Testis (tissue), 3 donors: ENCODE measurements around the gene UTS2B. TPM values are rescaled to one million over a fixed set of nuclear protein-coding genes. Genes with fewer than 3 reads are reported as not detected.

ENCODE experiments used
- DNase-seq: peaks from one replicate; pipeline ENCODE4 v3.0.0-alpha.2; 2019
- H3K27ac ChIP-seq, 2 donors: fragments of 200-600 bp; sonication (generic); one replicate each; pipeline ENCODE4 v1.5.1; 2019
- H3K27me3 ChIP-seq: fragments of 200-600 bp; sonication (generic); one replicate; pipeline ENCODE4 v1.5.1; 2019
- H3K36me3 ChIP-seq: fragments of 200-600 bp; sonication (generic); one replicate; pipeline ENCODE4 v1.5.1; 2017; ENCODE audit warnings: low read depth; ENCODE audit errors: missing control alignments
- H3K4me1 ChIP-seq: fragments of 200-600 bp; sonication (generic); one replicate; pipeline ENCODE4 v1.5.1; 2019
- H3K4me3 ChIP-seq, 2 donors: fragments of 200-600 bp; sonication (generic); one replicate each; pipeline ENCODE4 v1.5.1; 2017 to 2019
- H3K9me3 ChIP-seq: fragments of 200-600 bp; sonication (generic); one replicate; pipeline ENCODE4 v1.5.1; 2017
- POLR2A ChIP-seq: fragments of 450-650 bp; IDR thresholded peaks from one replicate; pipeline ENCODE4 v1.6.1; 2017; ENCODE audit warnings: antibody characterized with exemption, mild to moderate bottlenecking, moderate library complexity
- WGBS, 2 donors: methylation state at CpG; one replicate each; pipeline ENCODE4 v1.1.5; 2018; 5-methylcytosine and 5-hydroxymethylcytosine counted together
- intact Hi-C: fragments of 100-400 bp; cut with DNase I; formaldehyde crosslinking; loops from one replicate; pipeline ENCODE4 v1.15.1; 2023; ENCODE audit warnings: low total_unique reads
- polyA plus RNA-seq: library from polyadenylated mRNA; stranded (reverse); fragments of 350-450 nt; fragmentation: Illumina TruSeq; extraction: RNeasy Lipid Tissue Mini Kit (QIAGEN cat#74804); gene quantifications from one replicate; pipeline ENCODE4 v1.2.3, GENCODE V29; 2014; ENCODE audit warnings: low read depth, low replicate concordance; ENCODE audit not compliant: insufficient read depth
- total RNA-seq, 2 donors: library from RNA; depleted of rRNA; stranded (reverse); fragments of >200 nt; gene quantifications; one replicate each; pipeline ENCODE4 v1.2.3, GENCODE V29; 2016
- TF ChIP-seq, protein P1 (sequence below), 3 experiments: fragments of 450-650 bp in 2 of 3; fragments of 200-600 bp in 1 of 3; sonication (generic) in 1 of 3; IDR thresholded peaks; one replicate each; pipeline ENCODE4 v1.5.1; 2016 to 2019; ENCODE audit warnings: antibody characterized with exemption in 3 of 3, mild to moderate bottlenecking in 2 of 3, moderate library complexity in 1 of 3

Gene UTS2B
- total and polyA plus RNA-seq, 3 donors from 2014 or later = 5.9 to 13.1 (median 12.3) TPM

DNA sequence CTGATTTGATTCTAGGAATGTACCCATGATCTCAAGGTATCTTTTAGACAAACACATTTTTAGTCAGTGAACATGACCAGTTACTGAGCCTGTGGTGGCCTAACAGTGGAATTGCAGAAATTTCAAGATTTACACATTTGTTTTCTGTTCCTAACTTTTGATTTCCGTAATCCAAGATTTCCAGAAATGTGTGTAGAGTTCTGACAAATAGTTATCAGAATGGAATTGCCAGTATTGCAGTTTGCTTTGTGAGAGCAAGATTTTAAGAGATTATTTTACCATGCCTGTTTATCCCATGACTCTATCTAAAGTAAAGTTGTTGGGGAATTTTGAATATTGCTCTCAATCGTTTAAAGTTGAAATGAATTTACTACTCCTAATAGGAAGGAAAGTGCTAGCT, 11.7 kb upstream of the UTS2B start:
- intact Hi-C loops = no loop called here
- no peak overlapping the region for H3K4me3 ChIP-seq
- TF ChIP-seq, protein P1, sequence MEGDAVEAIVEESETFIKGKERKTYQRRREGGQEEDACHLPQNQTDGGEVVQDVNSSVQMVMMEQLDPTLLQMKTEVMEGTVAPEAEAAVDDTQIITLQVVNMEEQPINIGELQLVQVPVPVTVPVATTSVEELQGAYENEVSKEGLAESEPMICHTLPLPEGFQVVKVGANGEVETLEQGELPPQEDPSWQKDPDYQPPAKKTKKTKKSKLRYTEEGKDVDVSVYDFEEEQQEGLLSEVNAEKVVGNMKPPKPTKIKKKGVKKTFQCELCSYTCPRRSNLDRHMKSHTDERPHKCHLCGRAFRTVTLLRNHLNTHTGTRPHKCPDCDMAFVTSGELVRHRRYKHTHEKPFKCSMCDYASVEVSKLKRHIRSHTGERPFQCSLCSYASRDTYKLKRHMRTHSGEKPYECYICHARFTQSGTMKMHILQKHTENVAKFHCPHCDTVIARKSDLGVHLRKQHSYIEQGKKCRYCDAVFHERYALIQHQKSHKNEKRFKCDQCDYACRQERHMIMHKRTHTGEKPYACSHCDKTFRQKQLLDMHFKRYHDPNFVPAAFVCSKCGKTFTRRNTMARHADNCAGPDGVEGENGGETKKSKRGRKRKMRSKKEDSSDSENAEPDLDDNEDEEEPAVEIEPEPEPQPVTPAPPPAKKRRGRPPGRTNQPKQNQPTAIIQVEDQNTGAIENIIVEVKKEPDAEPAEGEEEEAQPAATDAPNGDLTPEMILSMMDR (IDR thresholded peaks at IDR 0.05) = no peak
- TF ChIP-seq POLR2A = no peak
- H3K9me3 ChIP-seq = no peaks in the 10 kb centered on the region
- H3K4me1 ChIP-seq = no peaks in the 10 kb centered on the region
- no peaks in the 10 kb centered on the region for H3K36me3 ChIP-seq
- H3K27me3 ChIP-seq = no peaks in the 10 kb centered on the region
- no peak overlapping the region for H3K27ac ChIP-seq
- DNase-seq = no peak
- WGBS, 2 donors = 74 to 79% methylated on average over 2 of the region's 2 CpGs

DNA sequence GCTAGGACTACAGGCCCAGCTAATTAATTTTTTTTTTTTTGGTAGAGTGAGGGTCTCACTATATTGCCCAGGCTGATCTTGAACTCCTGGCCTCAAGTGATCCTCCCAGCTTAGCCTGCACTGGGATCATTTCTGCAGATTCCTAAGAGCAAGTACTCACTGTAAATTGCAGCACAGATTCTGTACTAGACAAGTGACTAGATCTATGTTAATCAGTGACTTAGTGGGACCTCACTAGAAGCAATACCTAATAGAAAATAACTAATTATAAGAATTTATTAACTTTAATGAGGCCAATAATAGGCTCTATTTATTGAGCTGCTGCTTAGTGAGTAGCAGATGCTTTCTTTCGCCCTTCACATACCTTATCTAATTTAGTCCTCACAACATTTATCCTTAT, 10.6 kb upstream of the UTS2B start:
- Histone ChIP-seq H3K36me3 (no peaks in the 10 kb centered on the region), H3K27ac (no peak overlapping the region), H3K4me3 (no peak overlapping the region), H3K27me3 (no peaks in the 10 kb centered on the region), H3K4me1 (no peaks in the 10 kb centered on the region), H3K9me3 (no peaks in the 10 kb centered on the region)
- 91 to 93% methylated on average over 1 of the region's 1 CpG for WGBS, 2 donors
- intact Hi-C loops = no loop called here
- TF ChIP-seq, protein P1 (IDR thresholded peaks at IDR 0.05) = no peak
- TF ChIP-seq POLR2A = no peak
- DNase-seq = no peak

DNA sequence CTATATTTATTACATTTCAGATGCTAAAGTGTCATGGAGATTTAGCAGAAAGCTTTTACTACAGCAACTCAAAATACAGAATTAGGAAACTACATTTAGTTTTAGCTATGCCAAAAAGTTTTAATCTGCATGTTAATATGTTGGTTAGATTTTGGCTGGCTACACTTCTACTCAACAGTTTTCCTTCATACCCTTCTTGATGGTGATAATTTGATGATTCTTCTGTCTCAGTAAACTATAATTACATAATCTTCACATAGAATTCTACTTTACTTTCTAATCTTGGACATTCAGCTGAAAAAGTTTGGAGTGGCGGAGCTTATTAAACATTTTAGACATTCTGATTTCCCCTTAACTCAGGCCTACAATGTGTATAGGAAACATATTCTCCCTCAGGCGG, 10.0 kb upstream of the UTS2B start:
- H3K4me3 ChIP-seq = no peak overlapping the region
- intact Hi-C loops = no loop called here
- TF ChIP-seq POLR2A = no peak
- no peaks in the 10 kb centered on the region for H3K4me1 ChIP-seq
- no peaks in the 10 kb centered on the region for H3K27me3 ChIP-seq
- H3K27ac ChIP-seq = no peak overlapping the region
- DNase-seq = no peak
- WGBS, 2 donors = 94 to 97% methylated on average over 2 of the region's 2 CpGs
- no peaks in the 10 kb centered on the region for H3K9me3 ChIP-seq
- no peaks in the 10 kb centered on the region for H3K36me3 ChIP-seq

DNA sequence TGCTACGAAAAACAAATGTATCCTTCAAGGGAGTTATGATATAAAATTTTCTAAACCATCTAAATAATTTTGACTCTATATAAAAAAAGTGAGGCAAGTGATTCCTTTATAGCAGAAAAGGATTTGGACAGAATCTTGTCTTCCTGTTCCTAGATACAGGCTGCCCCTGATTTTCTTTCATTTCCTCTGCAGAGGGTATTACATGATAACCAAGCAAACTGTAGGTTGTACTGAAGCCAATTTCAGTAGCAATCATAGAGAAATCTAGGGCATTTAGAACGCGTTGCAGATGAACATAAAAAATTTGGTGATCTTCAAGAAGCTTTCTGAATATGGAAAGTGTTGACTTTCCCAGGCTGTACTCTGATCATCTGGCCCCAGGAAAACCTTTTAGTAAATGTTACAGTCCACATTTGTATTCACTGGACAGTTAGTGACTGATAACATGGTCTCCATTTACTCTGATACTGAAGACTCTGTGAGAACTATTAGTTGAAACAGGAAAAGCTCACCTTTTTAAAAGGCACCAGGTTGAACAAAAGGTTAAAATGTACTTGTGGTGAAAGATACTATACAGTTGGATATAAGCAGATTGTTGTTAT, 9.1 kb upstream of the UTS2B start:
- no peaks in the 10 kb centered on the region for H3K4me1 ChIP-seq
- WGBS, 2 donors = 41% methylated on average over 3 of the region's 3 CpGs
- H3K27ac ChIP-seq = no peak overlapping the region

DNA sequence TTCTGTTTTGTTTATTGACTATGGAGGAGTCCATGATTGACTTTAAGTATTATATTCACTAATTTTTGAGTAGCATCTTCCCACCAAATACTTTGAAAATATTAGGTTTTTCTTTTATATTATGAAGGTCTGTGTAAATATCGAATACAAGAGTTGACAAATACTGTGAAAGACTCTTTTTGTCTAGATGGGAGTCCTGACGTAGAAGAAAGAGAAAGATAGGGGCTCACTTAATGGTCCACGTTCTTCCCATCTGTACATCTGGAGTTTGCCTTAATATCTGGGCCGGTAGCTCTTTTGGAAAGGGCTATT, 7.8 kb upstream of the UTS2B start:
- TF ChIP-seq, protein P1 (IDR thresholded peaks at IDR 0.05) = no peak
- TF ChIP-seq POLR2A = no peak
- WGBS, 2 donors = 94% methylated on average over 4 of the region's 4 CpGs
- no peak for DNase-seq
- Histone ChIP-seq H3K4me1 (no peaks in the 10 kb centered on the region), H3K27me3 (no peaks in the 10 kb centered on the region), H3K27ac (no peak overlapping the region), H3K36me3 (no peaks in the 10 kb centered on the region), H3K4me3 (no peak overlapping the region), H3K9me3 (no peaks in the 10 kb centered on the region)
- intact Hi-C loops = no loop called here

More for the DNA sequence above, 9.1 kb upstream of the UTS2B start:
- no peaks in the 10 kb centered on the region for H3K9me3 ChIP-seq
- H3K36me3 ChIP-seq = no peaks in the 10 kb centered on the region
- DNase-seq = no peak
- H3K27me3 ChIP-seq = no peaks in the 10 kb centered on the region
- no peak for TF ChIP-seq POLR2A
- TF ChIP-seq, protein P1 (IDR thresholded peaks at IDR 0.05) = no peak
- no peak overlapping the region for H3K4me3 ChIP-seq
- intact Hi-C loops = no loop called here
